ENCODE measurements around the gene PNKP. TPM values are rescaled to one million over a fixed set of nuclear protein-coding genes. Genes with fewer than 3 reads are reported as not detected.

The PNKP gene
- total and polyA plus RNA-seq, 9 of the 15 experiments (the other 6 are each of a cell fraction or from before 2014, with no cell fraction given), result 2.8 to 85.4 (median 25.3) TPM

DNA sequence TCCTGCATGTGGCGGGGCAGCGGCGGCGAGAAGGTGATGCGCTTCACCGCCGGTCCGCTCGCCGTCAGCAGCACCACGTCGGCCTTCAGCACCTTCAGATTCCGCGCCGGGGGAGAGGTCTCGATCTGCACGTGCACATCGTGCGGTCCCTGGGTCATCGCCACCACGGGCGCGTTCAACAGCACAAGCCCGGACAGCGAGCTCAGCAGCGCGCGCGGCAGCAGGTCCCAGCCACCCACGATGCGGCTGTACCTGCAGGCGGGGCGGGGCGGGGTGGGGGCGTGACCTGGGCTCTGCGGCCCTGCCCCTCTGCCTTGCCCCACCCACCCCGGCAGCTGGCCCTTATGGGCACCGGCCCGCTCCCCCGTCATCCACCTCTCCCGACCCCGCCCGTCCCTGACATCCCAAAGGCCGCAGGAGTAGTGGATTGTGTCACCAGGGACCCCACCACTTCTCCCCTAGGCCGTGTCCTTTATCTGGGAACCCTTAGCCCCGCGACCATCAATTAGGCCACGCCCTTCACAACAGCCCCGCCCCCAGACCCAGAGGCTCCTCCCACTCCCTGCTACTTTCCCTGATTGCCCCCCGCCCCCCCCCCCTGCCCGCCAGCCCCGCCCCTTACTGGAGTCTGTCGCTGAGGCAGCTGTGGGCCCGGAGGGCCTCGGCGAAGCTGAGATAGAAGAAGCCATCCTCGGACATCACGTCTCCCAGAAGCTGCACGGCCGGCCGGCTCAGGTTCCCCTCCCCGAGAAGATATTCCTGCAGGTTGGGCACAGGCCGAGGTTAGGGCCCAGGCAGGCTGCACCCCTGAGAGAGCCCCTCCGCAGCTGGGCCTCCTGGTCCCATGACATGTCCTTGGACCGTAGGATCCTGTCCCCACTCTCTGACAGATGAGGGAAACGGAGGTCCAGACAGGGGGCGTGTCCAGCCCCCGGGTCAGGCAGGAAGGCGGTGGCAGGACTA is 23.3 kb upstream of the PNKP start (continued):
- TF ChIP-seq, protein P1, sequence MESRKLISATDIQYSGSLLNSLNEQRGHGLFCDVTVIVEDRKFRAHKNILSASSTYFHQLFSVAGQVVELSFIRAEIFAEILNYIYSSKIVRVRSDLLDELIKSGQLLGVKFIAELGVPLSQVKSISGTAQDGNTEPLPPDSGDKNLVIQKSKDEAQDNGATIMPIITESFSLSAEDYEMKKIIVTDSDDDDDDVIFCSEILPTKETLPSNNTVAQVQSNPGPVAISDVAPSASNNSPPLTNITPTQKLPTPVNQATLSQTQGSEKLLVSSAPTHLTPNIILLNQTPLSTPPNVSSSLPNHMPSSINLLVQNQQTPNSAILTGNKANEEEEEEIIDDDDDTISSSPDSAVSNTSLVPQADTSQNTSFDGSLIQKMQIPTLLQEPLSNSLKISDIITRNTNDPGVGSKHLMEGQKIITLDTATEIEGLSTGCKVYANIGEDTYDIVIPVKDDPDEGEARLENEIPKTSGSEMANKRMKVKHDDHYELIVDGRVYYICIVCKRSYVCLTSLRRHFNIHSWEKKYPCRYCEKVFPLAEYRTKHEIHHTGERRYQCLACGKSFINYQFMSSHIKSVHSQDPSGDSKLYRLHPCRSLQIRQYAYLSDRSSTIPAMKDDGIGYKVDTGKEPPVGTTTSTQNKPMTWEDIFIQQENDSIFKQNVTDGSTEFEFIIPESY (CRISPR knock-in tag; IDR thresholded peaks at IDR 0.05), result peak; percentile 72; the same call in 1 of the 2 replicates
- no peak; the same call in 1 of the 2 replicates for TF ChIP-seq POLR2G (IDR thresholded peaks at IDR 0.05; ENCODE audit: low read depth, low read length)
- TF ChIP-seq EGR1 (conservative IDR thresholded peaks at IDR 0.05), result peak; percentile 14; the same call in 1 of the 2 replicates
- TF ChIP-seq PCBP1 (IDR thresholded peaks at IDR 0.05; ENCODE audit: low read depth, low read length, poor library complexity, severe bottlenecking), result peak; percentile 2
- TF ChIP-seq, protein P2, sequence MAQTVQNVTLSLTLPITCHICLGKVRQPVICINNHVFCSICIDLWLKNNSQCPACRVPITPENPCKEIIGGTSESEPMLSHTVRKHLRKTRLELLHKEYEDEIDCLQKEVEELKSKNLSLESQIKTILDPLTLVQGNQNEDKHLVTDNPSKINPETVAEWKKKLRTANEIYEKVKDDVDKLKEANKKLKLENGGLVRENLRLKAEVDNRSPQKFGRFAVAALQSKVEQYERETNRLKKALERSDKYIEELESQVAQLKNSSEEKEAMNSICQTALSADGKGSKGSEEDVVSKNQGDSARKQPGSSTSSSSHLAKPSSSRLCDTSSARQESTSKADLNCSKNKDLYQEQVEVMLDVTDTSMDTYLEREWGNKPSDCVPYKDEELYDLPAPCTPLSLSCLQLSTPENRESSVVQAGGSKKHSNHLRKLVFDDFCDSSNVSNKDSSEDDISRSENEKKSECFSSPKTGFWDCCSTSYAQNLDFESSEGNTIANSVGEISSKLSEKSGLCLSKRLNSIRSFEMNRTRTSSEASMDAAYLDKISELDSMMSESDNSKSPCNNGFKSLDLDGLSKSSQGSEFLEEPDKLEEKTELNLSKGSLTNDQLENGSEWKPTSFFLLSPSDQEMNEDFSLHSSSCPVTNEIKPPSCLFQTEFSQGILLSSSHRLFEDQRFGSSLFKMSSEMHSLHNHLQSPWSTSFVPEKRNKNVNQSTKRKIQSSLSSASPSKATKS (CRISPR knock-in tag; IDR thresholded peaks at IDR 0.05), result no peak
- no peak for TF ChIP-seq BRD9 (IDR thresholded peaks at IDR 0.05; ENCODE audit: low read depth, partially characterized antibody)
- TF ChIP-seq CREB1 (IDR thresholded peaks at IDR 0.05), result no peak
- TF ChIP-seq CREB1 (CRISPR knock-in tag; IDR thresholded peaks at IDR 0.05), result peak; percentile 86
- TF ChIP-seq, protein P3, sequence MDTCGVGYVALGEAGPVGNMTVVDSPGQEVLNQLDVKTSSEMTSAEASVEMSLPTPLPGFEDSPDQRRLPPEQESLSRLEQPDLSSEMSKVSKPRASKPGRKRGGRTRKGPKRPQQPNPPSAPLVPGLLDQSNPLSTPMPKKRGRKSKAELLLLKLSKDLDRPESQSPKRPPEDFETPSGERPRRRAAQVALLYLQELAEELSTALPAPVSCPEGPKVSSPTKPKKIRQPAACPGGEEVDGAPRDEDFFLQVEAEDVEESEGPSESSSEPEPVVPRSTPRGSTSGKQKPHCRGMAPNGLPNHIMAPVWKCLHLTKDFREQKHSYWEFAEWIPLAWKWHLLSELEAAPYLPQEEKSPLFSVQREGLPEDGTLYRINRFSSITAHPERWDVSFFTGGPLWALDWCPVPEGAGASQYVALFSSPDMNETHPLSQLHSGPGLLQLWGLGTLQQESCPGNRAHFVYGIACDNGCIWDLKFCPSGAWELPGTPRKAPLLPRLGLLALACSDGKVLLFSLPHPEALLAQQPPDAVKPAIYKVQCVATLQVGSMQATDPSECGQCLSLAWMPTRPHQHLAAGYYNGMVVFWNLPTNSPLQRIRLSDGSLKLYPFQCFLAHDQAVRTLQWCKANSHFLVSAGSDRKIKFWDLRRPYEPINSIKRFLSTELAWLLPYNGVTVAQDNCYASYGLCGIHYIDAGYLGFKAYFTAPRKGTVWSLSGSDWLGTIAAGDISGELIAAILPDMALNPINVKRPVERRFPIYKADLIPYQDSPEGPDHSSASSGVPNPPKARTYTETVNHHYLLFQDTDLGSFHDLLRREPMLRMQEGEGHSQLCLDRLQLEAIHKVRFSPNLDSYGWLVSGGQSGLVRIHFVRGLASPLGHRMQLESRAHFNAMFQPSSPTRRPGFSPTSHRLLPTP (IDR thresholded peaks at IDR 0.05; ENCODE audit: borderline replicate concordance, extremely low read depth, insufficient read length), result peak; percentile 13
- peak; percentile 62 for TF ChIP-seq ATF7 (IDR thresholded peaks at IDR 0.05)
- TF ChIP-seq FIP1L1 (IDR thresholded peaks at IDR 0.05; ENCODE audit: low read depth, low read length, poor library complexity, severe bottlenecking), result no peak
- 0 out of 2 replicates have a peak, but pooled peaks have one; percentile 1 for TF ChIP-seq CBFA2T3 (IDR thresholded peaks at IDR 0.05)
- TF ChIP-seq FOXP1 (CRISPR knock-in tag; IDR thresholded peaks at IDR 0.05), result 0 out of 2 replicates have a peak, but pooled peaks have one; percentile 63
- TF ChIP-seq RBM22 (IDR thresholded peaks at IDR 0.05; ENCODE audit: low read depth, low read length, poor library complexity, severe bottlenecking), result no peak
- TF ChIP-seq, protein P4, sequence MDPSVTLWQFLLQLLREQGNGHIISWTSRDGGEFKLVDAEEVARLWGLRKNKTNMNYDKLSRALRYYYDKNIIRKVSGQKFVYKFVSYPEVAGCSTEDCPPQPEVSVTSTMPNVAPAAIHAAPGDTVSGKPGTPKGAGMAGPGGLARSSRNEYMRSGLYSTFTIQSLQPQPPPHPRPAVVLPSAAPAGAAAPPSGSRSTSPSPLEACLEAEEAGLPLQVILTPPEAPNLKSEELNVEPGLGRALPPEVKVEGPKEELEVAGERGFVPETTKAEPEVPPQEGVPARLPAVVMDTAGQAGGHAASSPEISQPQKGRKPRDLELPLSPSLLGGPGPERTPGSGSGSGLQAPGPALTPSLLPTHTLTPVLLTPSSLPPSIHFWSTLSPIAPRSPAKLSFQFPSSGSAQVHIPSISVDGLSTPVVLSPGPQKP (CRISPR knock-in tag; IDR thresholded peaks at IDR 0.05), result 0 out of 2 replicates have a peak, but pooled peaks have one; percentile 28
- TF ChIP-seq PHF8 (IDR thresholded peaks at IDR 0.05; ENCODE audit: borderline replicate concordance, low read length), result peak; percentile 43; the same call in 1 of the 2 replicates
- no peak for TF ChIP-seq PHB (CRISPR knock-in tag; IDR thresholded peaks at IDR 0.05)
- TF ChIP-seq ZNF146 (CRISPR knock-in tag; IDR thresholded peaks at IDR 0.05; ENCODE audit: unreplicated experiment), result peak; percentile 5
